GM19468 (cell line): ENCODE data around the gene AAK1.

Experiments
- ATAC-seq: cut with Tn5 transposase; IDR thresholded peaks from one replicate; pipeline ENCODE4 v1.9.1; 2021; ENCODE audit warnings: mild to moderate bottlenecking, moderate library complexity, moderate number of reproducible peaks; ENCODE audit not compliant: unreplicated experiment; ENCODE audit errors: extremely low read depth

Gene AAK1

GRCh38 chr2:69509011-69509749, 134.4 kb downstream of the AAK1 start:
- no peak for ATAC-seq

DNA sequence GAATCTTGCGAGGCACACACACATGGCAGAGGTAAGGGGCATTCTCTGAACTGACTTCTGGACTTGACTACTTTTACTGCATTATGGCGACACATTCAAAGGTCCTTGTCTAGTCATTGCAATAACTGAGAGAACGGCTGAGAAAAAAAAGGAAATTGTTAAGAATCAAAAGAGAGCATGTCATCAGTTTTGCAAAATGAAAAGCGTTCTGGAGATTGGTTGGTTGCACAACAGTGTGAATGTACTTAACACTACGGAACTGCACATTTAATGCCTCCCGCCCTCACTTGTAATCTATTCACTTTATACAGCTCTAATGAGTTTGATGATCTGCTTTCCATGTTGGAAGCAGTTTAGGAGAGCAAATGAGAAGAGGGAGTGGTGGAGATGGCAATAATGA, 137.8 kb downstream of the AAK1 start:
- no peak for ATAC-seq

- no peak for ATAC-seq
Measured at GRCh38 chr2:69501301-69501700, 142.2 kb downstream of the AAK1 start.

DNA sequence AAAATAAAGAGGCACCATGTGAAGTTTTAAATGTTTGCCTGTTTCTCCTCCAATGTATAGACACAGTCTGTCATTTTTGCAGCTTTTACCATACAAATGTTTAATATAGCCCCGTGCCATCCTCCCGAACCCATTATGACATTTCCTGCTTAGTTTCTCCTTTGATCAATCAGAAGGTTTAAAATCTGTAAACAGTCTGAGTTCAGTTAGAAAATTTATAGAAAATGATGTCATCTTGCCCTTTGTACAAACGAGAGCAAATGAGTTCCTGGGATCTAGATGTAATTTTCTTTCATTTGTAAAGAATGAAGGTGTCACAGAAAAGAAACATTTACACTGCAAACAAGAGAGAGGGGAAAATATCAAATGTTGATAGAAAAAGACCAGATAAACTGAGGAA, 143.6 kb downstream of the AAK1 start:
- ATAC-seq: no peak

GRCh38 chr2:69499242-69499641, 144.3 kb downstream of the AAK1 start:
- no peak for ATAC-seq

DNA sequence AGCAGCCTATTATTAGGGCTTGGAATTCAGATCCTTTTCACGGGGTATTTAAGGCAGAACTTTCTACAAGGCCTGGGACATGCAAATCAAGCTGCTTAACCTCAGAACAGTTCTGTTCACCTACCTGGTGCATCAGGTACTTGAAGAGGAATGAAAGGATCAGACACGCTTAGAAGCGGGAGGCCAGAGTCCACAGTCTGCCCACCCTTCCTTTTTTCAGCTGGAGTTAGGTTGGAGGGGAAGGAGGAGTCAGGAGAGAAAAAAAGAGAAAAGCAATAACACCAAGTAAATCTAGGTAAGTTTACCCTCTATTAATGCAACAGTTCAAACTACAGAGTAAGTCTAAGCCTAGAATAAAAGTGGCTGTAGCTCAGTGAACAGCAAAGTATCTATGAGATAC, 147.7 kb downstream of the AAK1 start:
- no peak for ATAC-seq

DNA sequence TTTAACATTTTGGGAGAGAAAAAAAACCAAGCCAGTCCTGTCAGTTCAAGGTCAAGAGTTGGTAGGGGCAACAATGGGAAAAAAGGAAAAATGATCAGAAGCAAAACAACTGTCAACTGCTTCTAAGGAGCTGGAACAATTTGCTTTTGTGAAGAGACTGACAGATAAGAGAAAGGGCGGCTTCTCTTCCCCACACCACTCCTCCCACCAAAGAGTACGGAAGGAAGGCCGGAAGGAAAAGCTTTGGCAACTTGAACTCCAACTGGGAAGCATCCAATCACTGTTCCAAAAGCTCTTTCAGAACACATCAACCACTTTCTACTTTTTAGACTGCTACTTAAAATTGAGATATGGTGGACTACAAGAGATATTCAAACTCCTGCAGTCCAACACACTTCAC, 148.5 kb downstream of the AAK1 start:
- no peak for ATAC-seq

GRCh38 chr2:69494126-69494525, 149.4 kb downstream of the AAK1 start:
- no peak for ATAC-seq

GRCh38 chr2:69493268-69493667, 150.3 kb downstream of the AAK1 start:
- ATAC-seq: no peak

DNA sequence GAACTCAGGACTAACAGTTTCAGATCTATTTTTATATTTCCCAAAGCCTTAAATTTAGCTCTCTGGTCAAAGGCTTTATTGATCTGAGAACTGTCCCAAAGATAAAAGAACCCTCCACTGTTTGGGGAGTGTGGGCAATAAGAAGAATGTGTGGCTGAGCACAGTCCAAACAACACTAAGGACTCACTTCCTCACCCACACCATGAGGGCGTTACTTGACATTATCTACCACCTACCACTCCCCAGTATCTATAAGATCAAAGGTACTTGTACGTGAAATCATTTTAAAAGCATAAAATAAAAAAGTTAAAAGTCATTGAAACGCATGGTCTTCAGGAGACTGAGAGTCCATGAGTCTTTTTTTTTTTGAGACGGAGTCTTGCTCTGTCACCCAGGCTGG, 151.7 kb downstream of the AAK1 start:
- no peak for ATAC-seq

GRCh38 chr2:69490486-69490885, 153.1 kb downstream of the AAK1 start:
- ATAC-seq: no peak

- no peak for ATAC-seq
Measured at GRCh38 chr2:69489793-69490192, 153.7 kb downstream of the AAK1 start.

DNA sequence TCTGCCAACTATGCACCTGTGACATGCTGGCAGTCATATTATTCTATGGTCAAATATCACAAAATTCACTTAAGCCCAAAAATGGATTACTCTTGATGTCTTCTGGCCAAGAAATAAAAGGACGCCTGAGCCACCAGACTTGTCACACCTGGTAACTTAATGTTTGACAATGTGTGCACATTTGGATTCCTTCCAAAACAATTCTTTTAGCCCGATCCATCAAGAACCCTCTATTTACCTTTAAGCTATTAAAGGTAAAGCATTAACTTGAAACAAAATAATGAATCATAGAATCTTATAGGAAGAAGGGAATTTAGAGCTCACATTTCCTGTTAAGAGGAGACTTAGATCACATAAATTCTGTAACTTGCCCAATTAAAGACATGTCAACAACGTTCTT, 159.8 kb downstream of the AAK1 start:
- ATAC-seq: no peak

GRCh38 chr2:69483024-69483423, 160.5 kb downstream of the AAK1 start:
- ATAC-seq: no peak

DNA sequence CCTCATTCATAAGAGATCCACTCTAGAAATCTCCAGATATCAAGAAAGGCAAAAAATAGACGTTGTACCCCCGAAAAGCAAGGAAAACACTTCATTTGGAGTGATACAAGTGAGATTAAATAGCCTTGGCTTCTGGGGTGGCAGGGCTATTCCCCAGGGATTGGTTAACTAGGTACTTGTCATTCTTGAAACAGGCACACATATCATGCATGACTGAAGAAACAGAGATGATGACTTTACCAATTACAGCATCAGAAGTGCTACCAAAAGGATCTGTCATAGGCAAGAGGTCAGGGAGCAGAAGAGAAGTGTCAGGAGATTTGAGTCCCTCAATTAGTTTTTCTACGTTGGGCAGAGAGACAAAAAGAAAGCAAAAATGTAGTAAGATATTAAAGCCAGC, 161.1 kb downstream of the AAK1 start:
- ATAC-seq: no peak

GRCh38 chr2:69481421-69481820, 162.1 kb downstream of the AAK1 start:
- no peak for ATAC-seq

DNA sequence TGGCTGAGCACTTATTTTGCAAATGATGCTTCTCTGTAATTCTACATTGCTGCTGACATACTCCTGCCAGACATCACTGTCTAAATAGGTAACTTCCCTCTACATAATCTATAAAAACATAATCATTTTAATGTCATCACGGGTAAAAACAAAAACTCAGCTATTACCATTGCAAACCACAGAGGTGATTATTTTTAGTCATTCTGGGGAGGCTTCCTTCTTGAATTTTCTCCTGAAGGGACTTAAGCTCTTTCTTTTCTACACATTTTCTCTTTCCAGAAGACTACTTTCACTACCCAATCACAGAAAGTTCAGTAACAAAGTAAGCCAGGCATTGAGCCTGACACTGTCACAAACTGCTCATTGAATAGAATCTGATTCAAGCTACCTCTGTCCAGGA, 165.9 kb downstream of the AAK1 start:
- no peak for ATAC-seq

- no peak for ATAC-seq
Measured at GRCh38 chr2:69474688-69475087, 168.9 kb downstream of the AAK1 start.

DNA sequence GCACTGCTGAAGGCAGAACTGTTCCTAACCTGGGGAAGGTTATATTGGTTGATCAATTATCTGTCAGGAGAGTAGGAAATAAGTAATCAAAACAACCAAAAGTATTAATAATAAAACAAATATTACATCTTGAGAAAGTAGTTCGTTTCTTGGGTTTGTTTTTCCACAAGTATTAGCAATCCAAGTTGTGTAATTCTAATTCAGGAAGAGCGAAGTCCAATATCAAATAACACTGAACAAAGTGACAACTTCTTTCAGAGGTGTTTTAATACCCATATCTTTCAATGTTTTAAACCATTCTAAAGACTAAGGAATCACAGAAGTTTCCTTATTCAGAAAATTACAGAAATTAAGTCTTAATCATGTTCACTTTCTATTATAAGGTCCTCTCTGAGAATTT, 171.7 kb downstream of the AAK1 start:
- no peak for ATAC-seq

- ATAC-seq: no peak
Measured at GRCh38 chr2:69470911-69471310, 172.6 kb downstream of the AAK1 start.

DNA sequence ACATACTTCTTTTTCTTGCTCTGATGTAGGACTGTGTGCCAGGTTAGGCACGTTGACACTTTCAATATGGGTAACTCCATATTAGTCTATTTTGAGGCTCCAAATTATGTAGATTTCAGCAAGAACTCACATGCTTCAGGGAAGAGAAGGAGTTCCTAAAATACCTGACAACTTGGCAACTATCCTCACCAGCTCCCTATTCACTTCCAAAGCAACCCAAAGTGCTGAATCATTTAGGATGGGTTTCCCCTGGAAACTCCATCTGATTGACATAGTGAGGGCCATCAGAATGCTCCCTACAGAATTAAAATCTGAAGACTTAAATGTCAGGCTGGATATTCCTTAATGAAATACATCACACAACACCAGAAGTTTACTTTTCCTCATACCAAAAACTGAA, 173.8 kb downstream of the AAK1 start:
- ATAC-seq: no peak

GRCh38 chr2:69469375-69469774, 174.2 kb downstream of the AAK1 start:
- ATAC-seq: no peak

GRCh38 chr2:69466728-69467127, 176.8 kb downstream of the AAK1 start:
- no peak for ATAC-seq
